Gastroesophageal sphincter (tissue), 4 donors: ENCODE results near the gene SSMEM1. TPM values are rescaled to one million over a fixed set of nuclear protein-coding genes. Genes with fewer than 3 reads are reported as not detected.
"Not testable (repeated sequence)": the region's sequence is repeated elsewhere in the genome, so short reads cannot be mapped to it uniquely, and the experiment has no call there.

Experiments
- ATAC-seq: fragments of 150-250 bp; one replicate; pipeline ENCODE4 v1.9.1; 2016; ENCODE audit warnings: mild to moderate bottlenecking, moderate library complexity
- H3K27ac ChIP-seq, 4 donors: fragments of 200-600 bp; sonication (generic) in 3 of 4; 1 replicate in 3 of 4; 2 replicates in 1 of 4; pipeline ENCODE4 v1.5.1; 2016 to 2019
- H3K27me3 ChIP-seq: fragments of 200-600 bp; sonication (generic); one replicate; pipeline ENCODE4 v1.5.1; 2019
- H3K36me3 ChIP-seq, 2 donors: fragments of 200-600 bp; sonication (generic); one replicate each; pipeline ENCODE4 v1.5.1; 2019; ENCODE audit warnings: control low read depth in 1 of 2
- H3K4me1 ChIP-seq, 3 donors: fragments of 200-600 bp; sonication (generic); 1 replicate in 2 of 3; 2 replicates in 1 of 3; pipeline ENCODE4 v1.5.1; 2016 to 2019; ENCODE audit warnings: control low read depth in 2 of 3
- H3K4me3 ChIP-seq, 2 donors: fragments of 200-600 bp; sonication (generic); one replicate each; pipeline ENCODE4 v1.5.1; 2019; ENCODE audit warnings: mild to moderate bottlenecking in 1 of 2, moderate library complexity in 1 of 2
- H3K9me3 ChIP-seq, 3 donors: fragments of 200-600 bp; sonication (generic); one replicate each; pipeline ENCODE4 v1.5.1; 2017 to 2019; ENCODE audit warnings: control low read depth in 2 of 3
- CTCF ChIP-seq, 4 experiments: fragments of 200-600 bp in 2 of 4; fragments of 450-650 bp in 2 of 4; sonication (generic) in 1 of 4; IDR thresholded peaks; one replicate each; pipeline ENCODE4 v1.5.1; 2017 to 2019; ENCODE audit warnings: antibody characterized with exemption in 4 of 4, mild to moderate bottlenecking in 2 of 4, moderate library complexity in 2 of 4
- EP300 ChIP-seq: sonication (generic); formaldehyde crosslinking; IDR thresholded peaks from one replicate; pipeline ENCODE4 v1.6.1; 2017; ENCODE audit warnings: antibody characterized with exemption, mild to moderate bottlenecking
- POLR2A ChIP-seq, 2 donors: fragments of 450-650 bp; IDR thresholded peaks; one replicate each; pipeline ENCODE4 v1.6.1; 2017; ENCODE audit warnings: antibody characterized with exemption in 2 of 2, mild to moderate bottlenecking in 2 of 2, moderate library complexity in 1 of 2
- POLR2AphosphoS5 ChIP-seq: sonication (generic); formaldehyde crosslinking; IDR thresholded peaks from one replicate; pipeline ENCODE4 v1.6.1; 2017; ENCODE audit warnings: antibody characterized with exemption
- WGBS, 2 donors: methylation state at CpG; one replicate each; pipeline ENCODE4 v1.1.5; 2018; ENCODE audit warnings: low coverage in 1 of 2; 5-methylcytosine and 5-hydroxymethylcytosine counted together
- total RNA-seq, 4 donors: library from RNA; depleted of rRNA; stranded (reverse); fragments of >200 nt; gene quantifications; one replicate each; pipeline ENCODE4 v1.1.0, GENCODE V29; 2016

Gene SSMEM1
- total RNA-seq, 4 donors from 2014 or later, result not detected

- no peak overlapping the region for H3K4me3 ChIP-seq
- 17 to 60% methylated on average over 1 to 2 of the region's 2 CpGs for WGBS, 2 donors
- no peaks in the 10 kb centered on the region for H3K9me3 ChIP-seq
- peaks cover 0 to 28% (median 0%) of the 10 kb centered on the region in 3 donors for H3K4me1 ChIP-seq
- TF ChIP-seq POLR2AphosphoS5 (no peak), CTCF (IDR thresholded peaks at IDR 0.05) (no peak), EP300 (no peak), POLR2A (IDR thresholded peaks at IDR 0.05) (no peak)
- no peaks in the 10 kb centered on the region for H3K27me3 ChIP-seq
- no peak overlapping the region for H3K27ac ChIP-seq
- no peaks in the 10 kb centered on the region for H3K36me3 ChIP-seq
- no peak for ATAC-seq
These were observed 24.5 kb downstream of the SSMEM1 start for GRCh38 chr7:130232209-130232608.

GRCh38 chr7:130234078-130234477 is 26.4 kb downstream of the SSMEM1 start:
- Histone ChIP-seq H3K4me1 (peaks cover 0 to 14% (median 0%) of the 10 kb centered on the region in 3 donors), H3K9me3 (no peaks in the 10 kb centered on the region), H3K27me3 (no peaks in the 10 kb centered on the region), H3K36me3 (no peaks in the 10 kb centered on the region), H3K27ac (no peak overlapping the region), H3K4me3 (no peak overlapping the region)
- no peak for TF ChIP-seq POLR2A (IDR thresholded peaks at IDR 0.05)
- no peak for TF ChIP-seq EP300
- TF ChIP-seq POLR2AphosphoS5, result no peak
- no peak for TF ChIP-seq CTCF (IDR thresholded peaks at IDR 0.05)
- ATAC-seq, result no peak
- 70 to 90% methylated on average over 2 of the region's 2 CpGs for WGBS, 2 donors

- 80% methylated on average over 1 of the region's 4 CpGs; no CpG with 5 or more reads in 1 of the 2 donors for WGBS, 2 donors
These were observed 28.7 kb downstream of the SSMEM1 start for GRCh38 chr7:130236361-130236760.

GRCh38 chr7:130240240-130240639 is 32.6 kb downstream of the SSMEM1 start:
- H3K27ac ChIP-seq, result no peak overlapping the region
- H3K4me1 ChIP-seq, result no peaks in the 10 kb centered on the region
- no peaks in the 10 kb centered on the region for H3K27me3 ChIP-seq
- WGBS, 2 donors, result 86 to 100% methylated on average over 1 of the region's 1 CpG
- H3K36me3 ChIP-seq, result no peaks in the 10 kb centered on the region
- TF ChIP-seq POLR2A (IDR thresholded peaks at IDR 0.05) (no peak), EP300 (no peak), CTCF (IDR thresholded peaks at IDR 0.05) (no peak), POLR2AphosphoS5 (no peak)
- H3K9me3 ChIP-seq, result no peaks in the 10 kb centered on the region
- no peak overlapping the region for H3K4me3 ChIP-seq
- ATAC-seq, result no peak

More at GRCh38 chr7:130236361-130236760, 28.7 kb downstream of the SSMEM1 start:
- not testable (repeated sequence) for H3K36me3 ChIP-seq, H3K9me3 ChIP-seq, H3K4me3 ChIP-seq, ATAC-seq, H3K27ac ChIP-seq, H3K27me3 ChIP-seq
- H3K4me1 ChIP-seq, result peaks cover 0 to 11% (median 0%) of the 10 kb centered on the region in 3 donors

GRCh38 chr7:130242198-130243014 is 34.7 kb downstream of the SSMEM1 start:
- Histone ChIP-seq H3K27me3 (no peaks in the 10 kb centered on the region), H3K36me3 (no peaks in the 10 kb centered on the region), H3K27ac (no peak overlapping the region), H3K4me3 (no peak overlapping the region), H3K4me1 (no peaks in the 10 kb centered on the region), H3K9me3 (peaks cover 0 to 5% (median 0%) of the 10 kb centered on the region in 3 donors)
- ATAC-seq, result peak; percentile 58
- TF ChIP-seq EP300 (no peak), POLR2AphosphoS5 (no peak), POLR2A (IDR thresholded peaks at IDR 0.05) (no peak), CTCF (IDR thresholded peaks at IDR 0.05) (peak; percentile 34 to 81 (median 52))
- WGBS, 2 donors, result 31 to 46% methylated on average over 5 of the region's 5 CpGs

GRCh38 chr7:130243486-130243885 is 35.8 kb downstream of the SSMEM1 start:
- not testable (repeated sequence) for ATAC-seq, H3K9me3 ChIP-seq, H3K4me3 ChIP-seq, H3K27me3 ChIP-seq, H3K4me1 ChIP-seq, H3K36me3 ChIP-seq, H3K27ac ChIP-seq
- 6% methylated on average over 1 of the region's 1 CpG; no CpG with 5 or more reads in 1 of the 2 donors for WGBS, 2 donors

GRCh38 chr7:130246491-130246890 is 38.8 kb downstream of the SSMEM1 start:
- H3K27ac ChIP-seq, H3K36me3 ChIP-seq: not testable (repeated sequence)
- WGBS, 2 donors, result 82 to 90% methylated on average over 1 of the region's 1 CpG

GRCh38 chr7:130248842-130249241 is 41.2 kb downstream of the SSMEM1 start:
- ATAC-seq, H3K27me3 ChIP-seq, H3K4me1 ChIP-seq, H3K4me3 ChIP-seq, H3K9me3 ChIP-seq, H3K27ac ChIP-seq, H3K36me3 ChIP-seq: not testable (repeated sequence)
- WGBS, 2 donors, result 100% methylated on average over 1 to 2 of the region's 5 CpGs

More at GRCh38 chr7:130246491-130246890, 38.8 kb downstream of the SSMEM1 start:
- not testable (repeated sequence) for ATAC-seq, H3K4me1 ChIP-seq, H3K9me3 ChIP-seq, H3K27me3 ChIP-seq, H3K4me3 ChIP-seq
